ENCODE measurements around the gene MACROD1. TPM values are rescaled to one million over a fixed set of nuclear protein-coding genes. Genes with fewer than 3 reads are reported as not detected.

MACROD1 gene
- total RNA-seq, 2 donors from 2014 or later: 3.9 to 7.5 TPM

- peak overlapping the region; percentile 49 for H3K4me3 Mint-ChIP-seq
- peaks cover 7% of the 10 kb centered on the region for H3K4me1 Mint-ChIP-seq
- no peaks in the 10 kb centered on the region for H3K27me3 Mint-ChIP-seq
- H3K36me3 Mint-ChIP-seq (ENCODE audit: low read depth): no peaks in the 10 kb centered on the region
- DNase-seq: no peak
- no peak for ATAC-seq
- no peaks in the 10 kb centered on the region for H3K9me3 ChIP-seq (ENCODE audit: control insufficient read depth, low read length, poor library complexity, severe bottlenecking)
- H3K27ac Mint-ChIP-seq: no peak overlapping the region
These were observed 87.0 kb downstream of the MACROD1 start for GRCh38 chr11:64078905-64079304.

DNA sequence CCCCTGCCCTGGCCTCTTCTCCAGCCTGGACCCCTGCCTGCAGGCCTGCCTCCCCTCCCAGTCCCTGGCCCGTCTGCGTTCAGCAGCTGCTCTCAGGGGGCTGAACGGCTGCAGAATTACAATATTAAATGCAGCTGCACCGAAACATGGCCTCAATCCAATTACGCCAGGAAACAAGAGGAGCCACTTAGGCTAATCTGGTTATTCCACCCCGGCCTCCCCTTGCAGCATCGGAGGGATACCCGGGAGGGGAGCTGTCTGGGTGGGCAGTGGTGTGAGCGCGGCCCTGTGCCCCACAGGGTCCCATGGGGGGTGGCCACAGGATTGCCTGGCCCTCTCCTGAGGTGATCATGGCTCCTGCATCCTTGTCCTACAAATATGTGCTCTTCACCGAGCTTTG is 87.6 kb downstream of the MACROD1 start:
- Mint-ChIP-seq H3K36me3 (ENCODE audit: low read depth) (no peaks in the 10 kb centered on the region), H3K4me3 (no peak overlapping the region), H3K27ac (no peak overlapping the region), H3K4me1 (peaks cover 7% of the 10 kb centered on the region), H3K27me3 (no peaks in the 10 kb centered on the region)
- no peaks in the 10 kb centered on the region for H3K9me3 ChIP-seq (ENCODE audit: control insufficient read depth, low read length, poor library complexity, severe bottlenecking)
- no peak for DNase-seq
- ATAC-seq: no peak

DNA sequence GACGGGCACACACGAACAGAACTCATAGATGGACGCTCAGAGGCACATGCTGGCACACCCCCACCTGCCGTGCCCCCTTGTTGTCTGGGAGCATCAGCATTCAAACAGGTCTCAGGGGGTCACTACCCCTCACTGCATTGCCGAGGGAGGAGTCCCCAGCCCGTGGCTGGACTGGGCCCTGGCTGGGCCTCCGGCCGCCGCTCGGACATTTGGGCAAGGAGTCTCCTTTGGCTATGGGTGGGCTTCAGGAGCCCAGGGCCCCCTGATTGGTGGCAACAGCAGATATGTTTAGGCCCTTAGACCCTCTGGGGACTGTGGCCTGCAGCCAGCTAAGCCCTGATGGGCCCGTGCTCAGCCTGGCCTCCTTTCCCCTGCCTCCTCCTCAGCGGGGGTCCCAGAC is 88.3 kb downstream of the MACROD1 start:
- peaks cover 7% of the 10 kb centered on the region for H3K4me1 Mint-ChIP-seq
- no peaks in the 10 kb centered on the region for H3K36me3 Mint-ChIP-seq (ENCODE audit: low read depth)
- H3K27me3 Mint-ChIP-seq: no peaks in the 10 kb centered on the region
- no peak for ATAC-seq
- no peak overlapping the region for H3K4me3 Mint-ChIP-seq
- DNase-seq: no peak
- no peaks in the 10 kb centered on the region for H3K9me3 ChIP-seq (ENCODE audit: control insufficient read depth, low read length, poor library complexity, severe bottlenecking)
- H3K27ac Mint-ChIP-seq: no peak overlapping the region

DNA sequence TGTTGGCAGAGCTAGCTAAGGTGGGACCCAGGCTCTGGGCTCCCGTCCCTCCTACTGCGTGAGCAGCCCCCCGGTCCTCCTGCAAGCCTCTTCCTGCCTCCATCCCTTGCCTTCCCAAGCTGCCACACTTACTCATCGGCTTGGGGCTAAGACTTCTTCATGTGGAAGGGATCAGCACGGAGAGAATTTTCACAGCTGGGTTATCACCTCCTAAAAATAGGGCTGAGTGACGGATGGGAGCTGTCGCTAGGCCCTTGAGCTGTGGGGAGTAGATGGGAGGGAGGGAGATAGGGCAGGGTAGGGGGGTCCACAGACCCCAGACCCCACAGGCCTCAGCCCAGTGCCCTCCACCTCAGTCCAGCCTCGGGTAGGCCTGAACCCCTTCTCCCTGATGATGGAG is 89.2 kb downstream of the MACROD1 start:
- Mint-ChIP-seq H3K27me3 (no peaks in the 10 kb centered on the region), H3K36me3 (ENCODE audit: low read depth) (no peaks in the 10 kb centered on the region), H3K4me3 (no peak overlapping the region), H3K27ac (no peak overlapping the region), H3K4me1 (peaks cover 7% of the 10 kb centered on the region)
- DNase-seq (no peak), ATAC-seq (no peak)
- no peaks in the 10 kb centered on the region for H3K9me3 ChIP-seq (ENCODE audit: control insufficient read depth, low read length, poor library complexity, severe bottlenecking)

DNA sequence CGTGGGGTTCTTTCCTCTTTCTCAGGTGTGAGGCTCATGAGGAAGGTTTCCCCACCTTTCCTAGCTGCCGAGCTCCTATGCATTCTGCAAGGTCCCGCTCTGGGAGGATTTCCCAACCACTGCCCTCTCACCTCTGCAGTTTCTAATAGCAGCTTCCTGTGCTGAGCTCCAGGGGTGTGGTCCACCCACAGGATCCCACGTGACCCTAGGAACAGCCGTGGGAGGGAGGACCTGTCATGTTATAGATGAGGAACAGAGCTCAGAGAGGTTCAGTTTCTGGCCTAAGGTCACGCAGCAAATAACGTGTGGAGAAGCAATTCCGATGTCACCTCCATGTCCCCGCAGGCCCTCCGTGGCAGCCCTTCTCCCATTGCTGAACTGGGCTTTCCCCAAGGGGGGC is 91.7 kb downstream of the MACROD1 start:
- Mint-ChIP-seq H3K27me3 (no peaks in the 10 kb centered on the region), H3K27ac (peak overlapping the region; percentile 21), H3K36me3 (ENCODE audit: low read depth) (no peaks in the 10 kb centered on the region), H3K4me1 (peaks cover 7% of the 10 kb centered on the region), H3K4me3 (no peak overlapping the region)
- ATAC-seq (peak; percentile 45), DNase-seq (no peak)
- H3K9me3 ChIP-seq (ENCODE audit: control insufficient read depth, low read length, poor library complexity, severe bottlenecking): no peaks in the 10 kb centered on the region

DNA sequence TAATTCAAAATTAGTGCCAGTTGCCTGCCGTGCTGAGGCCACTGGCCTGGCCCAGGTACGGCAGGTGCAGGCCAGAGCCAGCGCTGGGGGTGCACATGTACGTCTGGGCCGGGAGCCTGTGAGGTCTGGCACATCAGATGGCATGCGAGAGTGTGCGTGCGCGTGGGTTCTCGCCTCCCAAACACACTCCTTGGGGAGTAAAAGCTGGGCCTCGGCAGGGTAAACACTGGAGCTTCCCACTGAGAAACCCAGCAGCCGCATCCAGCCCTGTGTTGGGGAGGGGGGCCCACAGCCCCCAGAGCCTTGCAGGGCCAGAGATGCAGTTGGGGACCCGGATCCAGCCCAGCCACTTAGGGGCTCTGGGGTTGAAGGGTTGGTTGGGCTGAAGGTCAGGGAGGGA is 92.4 kb downstream of the MACROD1 start:
- Mint-ChIP-seq H3K4me3 (no peak overlapping the region), H3K27me3 (no peaks in the 10 kb centered on the region)

GRCh38 chr11:64072871-64073270 is 93.0 kb downstream of the MACROD1 start:
- H3K9me3 ChIP-seq (ENCODE audit: control insufficient read depth, low read length, poor library complexity, severe bottlenecking): no peaks in the 10 kb centered on the region
- no peak overlapping the region for H3K27ac Mint-ChIP-seq
- no peak overlapping the region for H3K4me3 Mint-ChIP-seq
- DNase-seq (no peak), ATAC-seq (no peak)
- H3K27me3 Mint-ChIP-seq: no peaks in the 10 kb centered on the region
- no peaks in the 10 kb centered on the region for H3K36me3 Mint-ChIP-seq (ENCODE audit: low read depth)
- H3K4me1 Mint-ChIP-seq: peaks cover 7% of the 10 kb centered on the region

More for the DNA sequence above, 92.4 kb downstream of the MACROD1 start:
- ATAC-seq (no peak), DNase-seq (no peak)
- Mint-ChIP-seq H3K27ac (no peak overlapping the region), H3K4me1 (peaks cover 7% of the 10 kb centered on the region), H3K36me3 (ENCODE audit: low read depth) (no peaks in the 10 kb centered on the region)
- no peaks in the 10 kb centered on the region for H3K9me3 ChIP-seq (ENCODE audit: control insufficient read depth, low read length, poor library complexity, severe bottlenecking)

DNA sequence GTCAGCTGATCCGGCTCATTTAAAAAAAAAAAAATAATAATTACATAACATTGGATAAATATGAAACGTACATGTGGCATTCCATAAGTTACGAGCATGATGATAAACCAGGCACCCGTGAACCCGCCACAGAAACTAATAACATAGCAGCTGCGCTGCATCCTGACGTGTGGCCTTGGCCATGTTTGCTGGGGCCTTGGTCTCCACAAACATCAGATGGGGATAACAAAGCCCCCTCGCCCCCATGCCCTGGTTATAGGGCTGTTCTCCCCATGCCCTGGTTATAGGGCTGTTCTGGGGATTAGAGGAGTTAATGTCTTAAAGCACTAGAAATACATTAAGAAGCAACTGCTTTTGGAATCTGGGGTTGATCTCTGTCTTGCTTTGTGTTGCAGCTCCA is 93.5 kb downstream of the MACROD1 start:
- no peaks in the 10 kb centered on the region for H3K9me3 ChIP-seq (ENCODE audit: control insufficient read depth, low read length, poor library complexity, severe bottlenecking)
- Mint-ChIP-seq H3K4me1 (peaks cover 7% of the 10 kb centered on the region), H3K4me3 (no peak overlapping the region), H3K27ac (no peak overlapping the region), H3K36me3 (ENCODE audit: low read depth) (no peaks in the 10 kb centered on the region), H3K27me3 (no peaks in the 10 kb centered on the region)
- no peak for DNase-seq
- no peak for ATAC-seq

DNA sequence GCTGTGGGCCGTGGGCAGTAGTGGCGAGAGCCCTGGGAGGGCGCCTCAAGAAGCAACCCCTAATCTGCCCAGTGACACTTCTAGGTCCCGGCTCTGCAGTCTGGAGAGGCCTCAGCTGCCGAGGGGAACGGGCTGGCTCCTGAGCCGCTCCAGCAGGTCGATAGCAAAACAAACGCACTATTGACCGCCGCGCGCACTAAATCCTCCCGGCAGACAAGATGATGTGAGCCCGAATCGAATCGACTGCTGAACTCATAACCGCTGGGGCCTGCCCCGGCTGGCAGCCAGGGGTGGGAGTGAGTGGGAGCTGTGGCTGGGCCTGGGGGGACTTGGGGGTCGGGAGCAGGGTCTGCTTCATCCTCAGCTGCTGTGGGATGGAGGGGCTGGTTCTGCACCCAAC is 94.1 kb downstream of the MACROD1 start:
- Mint-ChIP-seq H3K36me3 (ENCODE audit: low read depth) (no peaks in the 10 kb centered on the region), H3K4me1 (peaks cover 7% of the 10 kb centered on the region), H3K4me3 (no peak overlapping the region), H3K27me3 (no peaks in the 10 kb centered on the region), H3K27ac (no peak overlapping the region)
- H3K9me3 ChIP-seq (ENCODE audit: control insufficient read depth, low read length, poor library complexity, severe bottlenecking): no peaks in the 10 kb centered on the region
- ATAC-seq (no peak), DNase-seq (no peak)

GRCh38 chr11:64070314-64070681 is 95.6 kb downstream of the MACROD1 start:
- ATAC-seq (no peak), DNase-seq (no peak)
- no peak overlapping the region for H3K27ac Mint-ChIP-seq
- H3K9me3 ChIP-seq (ENCODE audit: control insufficient read depth, low read length, poor library complexity, severe bottlenecking): no peaks in the 10 kb centered on the region
- no peaks in the 10 kb centered on the region for H3K27me3 Mint-ChIP-seq
- peaks cover 5% of the 10 kb centered on the region for H3K4me1 Mint-ChIP-seq
- no peaks in the 10 kb centered on the region for H3K36me3 Mint-ChIP-seq (ENCODE audit: low read depth)
- H3K4me3 Mint-ChIP-seq: no peak overlapping the region

DNA sequence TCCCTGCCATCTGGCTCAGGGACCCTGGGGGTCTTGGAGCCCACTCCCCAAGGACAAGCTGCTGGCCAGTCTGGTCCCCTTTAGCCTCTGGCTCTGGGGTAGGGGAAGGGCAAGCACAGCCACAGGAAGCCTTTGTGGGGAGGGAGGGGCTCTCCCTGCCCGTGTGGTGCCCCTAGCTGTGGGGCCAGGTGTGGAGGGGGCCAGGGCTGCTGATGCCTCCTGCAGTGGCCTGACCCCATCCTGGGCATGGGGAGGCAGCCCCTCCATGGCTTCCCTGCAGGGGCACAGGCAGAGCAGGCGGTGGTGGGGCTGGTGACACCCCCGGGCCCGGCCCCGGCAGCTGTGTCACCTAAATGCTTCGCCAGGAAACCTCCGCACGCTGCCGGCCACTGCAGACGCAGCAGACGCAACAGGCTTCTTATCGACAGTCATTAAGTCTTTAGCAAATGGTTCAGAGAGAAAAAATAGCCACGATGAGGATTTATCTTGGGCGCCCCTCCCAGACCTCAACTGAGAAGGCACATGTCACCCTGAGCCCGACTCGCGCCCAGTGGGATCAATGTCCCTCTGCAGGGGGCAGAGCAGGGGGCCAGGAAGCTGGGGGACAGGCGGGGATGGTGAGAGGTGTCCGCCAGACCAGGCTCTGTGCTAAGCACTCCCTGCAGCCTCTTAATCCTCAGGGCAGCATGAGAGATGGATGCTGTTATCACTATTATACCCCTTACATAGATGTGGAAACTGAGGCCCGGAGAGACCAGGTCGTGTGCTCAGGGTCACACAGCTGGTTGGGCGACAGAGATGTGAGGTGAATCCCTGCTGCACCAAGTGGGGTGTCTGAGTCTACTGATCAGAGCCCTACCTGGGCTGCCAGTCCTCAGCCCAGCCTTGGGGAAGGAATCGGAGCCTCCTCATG is 96.3 kb downstream of the MACROD1 start:
- Mint-ChIP-seq H3K4me1 (peaks cover 5% of the 10 kb centered on the region), H3K27me3 (peaks cover 4% of the 10 kb centered on the region)
- ATAC-seq: no peak

DNA sequence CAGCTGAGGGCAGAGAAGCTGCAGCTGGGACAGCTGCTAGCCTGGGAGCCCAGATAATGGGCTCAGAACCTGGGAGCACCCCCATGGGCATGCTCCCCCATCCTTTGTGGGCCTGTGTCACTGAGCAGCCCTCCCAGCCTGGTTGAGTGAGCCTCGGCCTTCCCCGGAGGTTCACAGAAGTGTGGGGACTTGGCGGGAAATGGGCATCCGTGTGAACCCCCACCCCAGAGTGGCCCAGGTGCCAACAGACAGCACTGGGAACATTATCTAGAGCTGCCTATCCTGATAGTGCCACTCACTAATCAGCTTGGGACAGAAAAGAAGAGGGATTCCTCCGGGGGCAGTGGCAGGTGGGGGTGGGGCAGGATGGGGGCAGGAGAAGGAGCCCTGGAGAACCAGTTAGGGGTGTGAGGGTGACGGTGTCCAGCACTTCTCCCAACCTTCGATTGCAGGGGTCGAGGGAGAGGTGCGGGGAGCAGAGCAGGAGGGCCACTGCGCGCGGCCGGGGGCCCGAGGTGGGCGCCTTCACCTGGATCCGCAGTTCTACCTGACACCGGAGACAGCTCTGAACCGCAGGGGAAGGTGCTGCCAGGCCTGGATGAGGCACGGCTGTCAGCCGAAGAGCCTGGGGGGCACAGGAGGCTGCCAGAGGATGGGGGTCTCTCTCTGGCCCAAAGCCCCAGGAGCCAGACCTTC is 97.1 kb downstream of the MACROD1 start:
- H3K9me3 ChIP-seq (ENCODE audit: control insufficient read depth, low read length, poor library complexity, severe bottlenecking): no peaks in the 10 kb centered on the region
- DNase-seq (no peak), ATAC-seq (no peak)
- Mint-ChIP-seq H3K27me3 (peaks cover 6% of the 10 kb centered on the region), H3K36me3 (ENCODE audit: low read depth) (no peaks in the 10 kb centered on the region), H3K4me3 (no peak overlapping the region), H3K4me1 (no peaks in the 10 kb centered on the region), H3K27ac (no peak overlapping the region)

More for the DNA sequence above, 96.3 kb downstream of the MACROD1 start:
- Mint-ChIP-seq H3K27ac (no peak overlapping the region), H3K4me3 (no peak overlapping the region), H3K36me3 (ENCODE audit: low read depth) (no peaks in the 10 kb centered on the region)
- H3K9me3 ChIP-seq (ENCODE audit: control insufficient read depth, low read length, poor library complexity, severe bottlenecking): no peaks in the 10 kb centered on the region
- DNase-seq: no peak

DNA sequence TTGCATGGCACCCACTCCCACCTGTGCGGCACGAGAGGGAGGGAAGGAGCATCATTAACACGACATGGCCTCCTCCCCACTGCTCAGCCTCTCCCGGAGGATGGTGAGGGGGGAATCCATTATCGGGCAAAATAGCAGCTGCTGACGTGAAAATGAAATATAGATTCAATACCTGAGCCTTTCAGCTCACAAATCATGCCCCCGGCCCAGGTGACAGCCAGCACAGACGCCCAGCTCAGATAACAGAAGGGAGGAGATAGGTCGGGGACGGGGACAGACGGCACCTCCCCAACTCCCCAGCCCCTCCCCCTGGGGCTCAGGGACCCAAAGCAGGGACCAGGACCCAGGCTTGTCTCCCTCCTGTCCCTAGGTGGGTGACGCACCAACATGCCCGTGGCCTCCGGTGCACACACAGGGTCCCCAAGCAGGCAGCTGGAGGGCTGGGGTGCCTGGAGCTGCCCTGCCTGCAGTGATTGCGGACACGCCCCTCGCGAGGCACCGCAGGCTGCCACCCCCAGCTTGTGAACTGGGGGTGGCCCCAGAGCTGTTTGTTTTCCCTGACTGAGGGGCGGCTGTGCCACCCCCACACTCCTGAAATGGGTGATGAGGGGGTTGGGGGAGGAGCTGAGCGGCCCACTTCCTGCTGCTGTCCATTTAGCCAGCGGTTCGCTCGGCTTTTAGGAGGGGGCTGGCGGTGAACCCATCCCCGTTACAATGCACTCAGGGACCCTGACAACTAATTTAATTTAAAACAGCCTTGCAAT is 98.5 kb downstream of the MACROD1 start:
- no peak for DNase-seq
- no peak for ATAC-seq

More for the DNA sequence above, 98.5 kb downstream of the MACROD1 start:
- Mint-ChIP-seq H3K36me3 (ENCODE audit: low read depth) (no peaks in the 10 kb centered on the region), H3K27ac (no peak overlapping the region), H3K27me3 (peaks cover 12% of the 10 kb centered on the region), H3K4me3 (no peak overlapping the region), H3K4me1 (no peaks in the 10 kb centered on the region)
- no peaks in the 10 kb centered on the region for H3K9me3 ChIP-seq (ENCODE audit: control insufficient read depth, low read length, poor library complexity, severe bottlenecking)
